Stimulated activated CD8-positive, alpha-beta memory T cell treated with anti-CD3 and anti-CD28 coated beads, Interleukin-7, amount 100 ng/mL, for 48 hours (primary cell): Measurements from ENCODE around the gene ARFGEF2.

ENCODE experiments used
- DNase-seq, 2 donors: peaks; one replicate each; pipeline ENCODE4 v3.0.0-alpha.2; 2020; ENCODE audit warnings: low read depth in 1 of 2; ENCODE audit errors: extremely low read depth in 1 of 2

The ARFGEF2 gene

GRCh38 chr20:48898896-48899530 lies 22.5 kb upstream of the ARFGEF2 start:
- no peak for DNase-seq

- no peak for DNase-seq
Observed at GRCh38 chr20:48899881-48900280, 21.6 kb upstream of the ARFGEF2 start.

- no peak for DNase-seq
Observed at GRCh38 chr20:48901326-48901725, 20.2 kb upstream of the ARFGEF2 start.

- no peak for DNase-seq
Observed at GRCh38 chr20:48903705-48904104, 17.8 kb upstream of the ARFGEF2 start.

GRCh38 chr20:48904566-48905296 lies 16.8 kb upstream of the ARFGEF2 start:
- peak; percentile 27 to 42 for DNase-seq

DNA sequence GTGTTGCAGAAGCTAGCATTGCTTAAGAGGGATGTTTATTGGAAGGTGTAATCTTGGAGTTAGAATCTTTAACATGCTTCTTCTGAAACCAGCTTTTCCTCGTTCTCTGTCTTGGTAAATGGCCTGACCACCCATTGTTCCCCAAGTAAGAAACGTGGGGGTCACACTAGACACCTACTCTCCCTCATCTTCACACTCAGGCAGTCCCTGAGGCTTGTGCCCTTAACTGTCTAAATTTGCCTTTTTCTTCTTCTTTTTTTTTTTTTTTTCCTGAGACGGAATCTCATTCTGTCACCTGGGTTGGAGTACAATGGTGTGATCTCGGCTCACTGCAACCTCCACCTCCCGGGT lies 16.2 kb upstream of the ARFGEF2 start:
- DNase-seq, result no peak

- DNase-seq, result no peak
Observed at GRCh38 chr20:48906221-48906877, 15.2 kb upstream of the ARFGEF2 start.

- DNase-seq, result no peak
Observed at GRCh38 chr20:48908656-48909319, 12.7 kb upstream of the ARFGEF2 start.

DNA sequence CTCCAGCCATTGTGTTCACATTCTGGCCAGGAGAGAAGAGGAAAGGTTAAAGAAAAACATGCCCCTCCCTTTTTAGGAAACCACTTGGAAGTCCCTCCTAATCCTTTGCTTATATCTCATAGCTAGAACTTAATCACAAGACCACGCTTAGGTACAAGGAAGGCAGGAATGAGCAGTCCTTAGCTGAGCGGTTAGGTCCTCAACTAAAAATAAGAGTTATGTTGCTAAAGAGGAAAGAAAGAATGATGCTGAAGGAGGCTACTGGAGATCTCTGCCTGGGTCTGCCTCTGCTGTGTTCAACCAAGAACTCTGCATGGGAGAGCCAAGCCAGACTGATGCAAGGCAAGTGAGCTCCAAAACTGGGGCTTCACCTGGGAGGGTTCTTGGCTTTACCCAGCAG lies 11.6 kb upstream of the ARFGEF2 start:
- DNase-seq, result no peak

GRCh38 chr20:48910347-48910781 lies 11.1 kb upstream of the ARFGEF2 start:
- DNase-seq, result no peak

DNA sequence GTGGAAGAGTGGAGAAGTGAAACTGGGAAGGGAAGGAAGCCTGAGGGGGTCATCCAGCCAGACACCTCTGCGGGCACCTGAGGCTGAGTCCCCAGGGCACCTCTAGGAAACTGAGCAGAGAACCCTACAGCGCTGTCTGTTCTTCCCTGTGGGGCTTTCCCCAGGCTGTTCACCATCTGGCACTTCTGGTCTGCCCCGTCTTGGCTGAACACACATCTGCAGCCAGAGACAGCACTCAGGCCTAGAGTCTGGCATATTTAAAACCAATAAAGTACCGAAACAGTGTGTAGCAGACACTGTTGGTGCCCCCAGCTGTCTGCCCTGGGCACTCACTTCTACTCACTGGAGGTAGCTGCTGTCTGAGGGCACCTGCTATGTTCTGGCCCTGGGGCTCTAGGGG lies 9.4 kb upstream of the ARFGEF2 start:
- no peak for DNase-seq

DNA sequence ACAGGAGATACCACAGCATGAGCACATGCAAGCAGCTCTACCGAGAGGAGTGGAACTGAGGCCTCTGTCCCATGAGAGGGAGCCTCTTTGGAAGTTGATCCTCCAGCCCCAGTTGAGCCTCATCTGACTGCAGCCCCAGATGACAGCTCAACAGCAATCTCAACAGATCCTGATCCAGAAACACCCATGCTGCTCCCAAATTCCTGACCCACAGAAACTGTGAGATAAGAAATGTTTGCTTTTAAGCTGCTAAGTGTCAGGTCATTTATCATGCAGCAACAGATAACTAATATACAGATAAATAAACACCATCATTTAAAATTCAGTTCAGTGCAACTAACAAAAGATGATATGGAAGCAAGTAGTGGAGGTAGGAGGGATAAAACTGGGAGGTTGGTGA lies 4.8 kb upstream of the ARFGEF2 start:
- no peak for DNase-seq

- DNase-seq, result no peak
Observed at GRCh38 chr20:48919336-48919881, 2.1 kb upstream of the ARFGEF2 start.

- no peak for DNase-seq
Observed at GRCh38 chr20:48919882-48920526, 1.5 kb upstream of the ARFGEF2 start.

DNA sequence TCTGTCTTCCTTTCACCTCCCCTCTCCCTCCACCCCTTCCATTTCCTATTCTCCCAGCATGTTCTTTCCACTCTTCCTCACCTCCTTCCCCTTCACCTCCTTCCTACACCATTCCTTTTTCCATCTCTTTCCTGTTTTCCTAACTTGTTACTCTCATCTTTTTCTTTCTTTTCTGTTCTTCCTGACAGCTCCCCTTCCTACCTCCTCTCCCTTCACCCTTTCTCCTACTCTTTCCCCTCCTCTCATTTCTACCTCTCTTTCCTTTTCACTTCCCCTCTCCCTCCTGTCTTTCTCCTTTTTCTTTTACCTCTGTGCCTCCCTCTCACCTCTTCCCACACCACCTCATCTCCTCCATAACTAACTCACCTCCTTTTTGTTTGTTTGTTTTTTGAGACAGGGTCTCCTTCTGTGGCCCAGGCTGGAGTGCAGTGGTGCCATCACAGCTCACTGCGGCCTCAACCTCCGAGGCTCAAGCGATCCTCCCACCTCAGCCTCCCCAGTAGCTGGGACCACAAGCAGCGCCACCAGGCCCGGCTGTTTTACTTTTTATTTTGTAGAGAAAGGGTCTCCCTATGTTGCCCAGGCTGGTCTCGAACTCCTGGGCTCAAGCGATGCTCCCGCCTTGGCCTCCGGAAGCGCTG lies 864 bp upstream of the ARFGEF2 start:
- no peak for DNase-seq

DNA sequence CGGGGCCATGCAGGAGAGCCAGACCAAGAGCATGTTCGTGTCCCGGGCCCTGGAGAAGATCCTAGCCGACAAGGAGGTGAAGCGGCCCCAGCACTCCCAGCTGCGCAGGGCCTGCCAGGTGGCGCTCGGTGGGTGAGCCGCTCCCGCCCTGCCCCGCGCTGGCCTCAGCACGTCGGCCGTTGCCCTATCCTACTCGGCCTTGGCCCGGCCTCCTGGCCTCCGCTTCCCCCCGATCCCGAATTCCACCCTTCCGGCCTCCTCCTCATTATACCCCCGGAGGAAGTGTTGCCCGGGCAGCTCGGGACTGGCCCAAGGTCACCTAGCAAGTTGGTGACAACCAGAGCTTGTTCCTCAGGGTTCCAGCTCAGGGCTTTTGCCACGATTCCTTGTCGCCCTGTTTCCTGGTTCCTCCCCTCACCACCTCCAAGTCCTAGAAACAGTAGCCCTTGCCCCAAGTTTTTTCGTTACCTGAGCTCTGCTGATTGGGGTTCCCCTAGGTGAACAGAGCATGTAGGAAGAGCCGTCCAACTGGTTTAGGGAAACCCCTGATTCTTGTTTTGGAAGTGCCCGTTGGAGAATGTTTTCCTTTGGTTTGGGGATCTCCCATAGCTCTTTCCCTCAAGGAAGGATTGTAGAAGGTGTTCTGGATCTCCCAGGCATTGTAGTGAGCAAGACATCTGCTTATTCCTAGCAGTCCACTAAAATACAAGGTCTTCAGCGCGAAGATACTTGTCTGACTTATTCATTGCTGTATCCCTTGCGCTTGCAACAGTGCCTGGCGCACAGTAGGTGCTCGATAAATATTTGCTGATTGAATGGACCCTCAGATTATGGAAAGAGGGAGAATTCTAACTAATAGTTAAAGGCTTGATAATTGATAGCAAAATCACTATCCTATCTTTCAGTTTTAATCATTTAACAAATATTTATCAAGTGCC lies 641 bp downstream of the ARFGEF2 start:
- DNase-seq, result peak in 1 of 2 donors; percentile 3

DNA sequence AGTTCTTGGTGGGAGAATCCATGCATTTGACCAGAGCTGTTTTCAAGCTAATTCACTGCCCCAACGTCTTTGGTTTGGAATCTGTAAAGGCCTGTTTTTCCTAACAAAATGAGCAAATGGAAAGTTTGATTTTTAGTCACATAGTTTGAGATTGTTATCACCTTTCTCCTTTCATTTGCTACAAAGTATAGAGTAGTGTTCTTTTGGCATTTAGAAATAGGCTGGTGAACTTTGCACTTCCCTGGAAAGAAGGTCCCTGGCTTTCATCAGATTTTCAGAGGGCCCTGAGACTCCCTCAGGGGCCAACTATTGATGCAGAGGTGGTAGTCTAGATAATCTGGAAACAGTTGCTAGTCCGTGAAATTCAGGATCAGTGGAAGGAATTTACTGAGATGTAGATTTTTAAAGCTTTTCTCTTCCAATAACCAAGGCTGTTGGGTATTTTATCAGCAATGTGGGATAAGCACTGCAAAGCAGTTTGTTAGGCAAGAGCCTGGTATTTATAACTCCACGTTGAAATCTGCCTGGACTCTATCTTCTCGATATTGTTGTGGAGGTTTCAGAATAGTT lies 1.7 kb downstream of the ARFGEF2 start:
- no peak for DNase-seq

GRCh38 chr20:48924756-48925109 lies 3.2 kb downstream of the ARFGEF2 start:
- no peak for DNase-seq

- DNase-seq, result no peak
Observed at GRCh38 chr20:48926267-48926666, 4.8 kb downstream of the ARFGEF2 start.
